Vagina (tissue), 2 donors: ENCODE data around the gene PPP2R2D.

Experiments used
- CTCF ChIP-seq, 3 experiments: fragments of 450-650 bp in 2 of 3; fragments of 200-600 bp in 1 of 3; sonication (generic) in 1 of 3; IDR thresholded peaks; one replicate each; pipeline ENCODE4 v1.5.1; 2017 to 2019; ENCODE audit warnings: antibody characterized with exemption in 3 of 3, mild to moderate bottlenecking in 2 of 3, moderate library complexity in 2 of 3
- POLR2A ChIP-seq, 2 donors: fragments of 450-650 bp; IDR thresholded peaks; one replicate each; pipeline ENCODE4 v1.6.1; 2017; ENCODE audit warnings: antibody characterized with exemption in 2 of 2, mild to moderate bottlenecking in 2 of 2, moderate library complexity in 2 of 2

GRCh38 chr10:131870831-131871672 is 29.8 kb upstream of the PPP2R2D start:
- no peak for TF ChIP-seq CTCF (IDR thresholded peaks at IDR 0.05)
- no peak for TF ChIP-seq POLR2A (IDR thresholded peaks at IDR 0.05)
